Esophagus muscularis mucosa (tissue), 4 donors: ENCODE data around the gene EPB42. TPM values are rescaled to one million over a fixed set of nuclear protein-coding genes. Genes with fewer than 3 reads are reported as not detected.

Experiments
- DNase-seq: peaks from one replicate; pipeline ENCODE4 v3.0.0-alpha.2; 2017; ENCODE audit errors: extremely low spot score
- H3K27ac ChIP-seq, 4 donors: fragments of 200-600 bp; sonication (generic); replicated peaks in 1 of 4; 1 replicate in 3 of 4; 2 replicates in 1 of 4; pipeline ENCODE4 v1.5.1; 2016 to 2019; ENCODE audit warnings: mild to moderate bottlenecking in 1 of 4
- H3K27me3 ChIP-seq, 4 donors: fragments of 200-600 bp; sonication (generic); one replicate each; pipeline versions ENCODE4 v1.5.1 to v1.6.0; 2016 to 2019
- H3K36me3 ChIP-seq, 4 donors: fragments of 200-600 bp; sonication (generic); one replicate each; pipeline ENCODE4 v1.5.1; 2016 to 2019
- H3K4me1 ChIP-seq, 4 donors: fragments of 200-600 bp; sonication (generic); one replicate each; pipeline ENCODE4 v1.5.1; 2016 to 2019
- H3K4me3 ChIP-seq, 4 donors: fragments of 200-600 bp; sonication (generic); 1 replicate in 2 of 4; 2 replicates in 2 of 4; pipeline ENCODE4 v1.5.1; 2016 to 2019; ENCODE audit warnings: mild to moderate bottlenecking in 4 of 4, moderate library complexity in 1 of 4
- H3K9me3 ChIP-seq, 4 donors: fragments of 200-600 bp; sonication (generic); 1 replicate in 3 of 4; 2 replicates in 1 of 4; pipeline ENCODE4 v1.5.1; 2016 to 2019
- EP300 ChIP-seq: sonication (generic); formaldehyde crosslinking; IDR thresholded peaks from one replicate; pipeline ENCODE4 v1.6.1; 2017; ENCODE audit warnings: antibody characterized with exemption
- POLR2A ChIP-seq: fragments of 450-650 bp; IDR thresholded peaks from one replicate; pipeline ENCODE4 v1.6.1; 2017; ENCODE audit warnings: antibody characterized with exemption, moderate library complexity, mild to moderate bottlenecking, low read depth
- POLR2AphosphoS5 ChIP-seq, 2 donors: sonication (generic); formaldehyde crosslinking; IDR thresholded peaks; one replicate each; pipeline ENCODE4 v1.6.1; 2017; ENCODE audit warnings: antibody characterized with exemption in 2 of 2
- WGBS: methylation state at CpG from one replicate; pipeline ENCODE4 v1.1.5; 2018; 5-methylcytosine and 5-hydroxymethylcytosine counted together
- intact Hi-C: fragments of 100-400 bp; cut with DNase I; formaldehyde crosslinking; loops from one replicate; pipeline ENCODE4 v1.15.1; 2023
- total RNA-seq, 4 donors: library from RNA; depleted of rRNA; stranded (reverse); fragments of >200 nt; gene quantifications; one replicate each; pipeline versions ENCODE4 v1.1.0 to v1.2.1, GENCODE V29; 2016
- TF ChIP-seq, protein P1 (sequence below), 3 experiments: fragments of 200-600 bp in 2 of 3; fragments of 450-650 bp in 1 of 3; sonication (generic) in 2 of 3; IDR thresholded peaks; one replicate each; pipeline ENCODE4 v1.5.1; 2017 to 2019; ENCODE audit warnings: antibody characterized with exemption in 3 of 3, mild to moderate bottlenecking in 2 of 3, moderate library complexity in 1 of 3

The EPB42 gene
- total RNA-seq, 4 donors from 2014 or later = 0.33 TPM; not detected in 3

DNA sequence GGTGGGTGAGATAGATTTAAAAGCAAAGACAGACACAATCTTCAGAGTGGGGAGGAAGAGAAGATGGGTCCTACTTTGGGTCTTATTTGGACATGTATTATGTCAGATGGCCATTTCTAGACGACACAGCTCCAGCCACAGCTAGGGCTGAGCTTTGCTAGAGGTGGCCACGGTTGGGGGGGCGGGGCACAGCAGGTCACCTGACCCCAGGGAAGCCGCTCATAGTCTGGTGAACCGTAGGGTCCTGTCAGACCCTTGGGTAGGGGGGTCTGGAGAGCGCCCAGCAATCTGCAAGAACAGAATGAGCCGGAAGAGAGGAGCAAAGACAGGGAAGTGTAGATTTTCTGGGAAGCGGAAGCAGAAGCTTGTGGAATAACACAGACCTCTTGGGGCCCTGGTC lies 6.6 kb downstream of the EPB42 start:
- Histone ChIP-seq H3K36me3 (no peaks in the 10 kb centered on the region), H3K4me1 (no peaks in the 10 kb centered on the region), H3K9me3 (no peaks in the 10 kb centered on the region), H3K27ac (no peak overlapping the region), H3K27me3 (peaks cover 0 to 24% (median 0%) of the 10 kb centered on the region in 4 donors), H3K4me3 (no peak overlapping the region)
- intact Hi-C loops = no loop called here
- no peak for DNase-seq
- TF ChIP-seq, protein P1, sequence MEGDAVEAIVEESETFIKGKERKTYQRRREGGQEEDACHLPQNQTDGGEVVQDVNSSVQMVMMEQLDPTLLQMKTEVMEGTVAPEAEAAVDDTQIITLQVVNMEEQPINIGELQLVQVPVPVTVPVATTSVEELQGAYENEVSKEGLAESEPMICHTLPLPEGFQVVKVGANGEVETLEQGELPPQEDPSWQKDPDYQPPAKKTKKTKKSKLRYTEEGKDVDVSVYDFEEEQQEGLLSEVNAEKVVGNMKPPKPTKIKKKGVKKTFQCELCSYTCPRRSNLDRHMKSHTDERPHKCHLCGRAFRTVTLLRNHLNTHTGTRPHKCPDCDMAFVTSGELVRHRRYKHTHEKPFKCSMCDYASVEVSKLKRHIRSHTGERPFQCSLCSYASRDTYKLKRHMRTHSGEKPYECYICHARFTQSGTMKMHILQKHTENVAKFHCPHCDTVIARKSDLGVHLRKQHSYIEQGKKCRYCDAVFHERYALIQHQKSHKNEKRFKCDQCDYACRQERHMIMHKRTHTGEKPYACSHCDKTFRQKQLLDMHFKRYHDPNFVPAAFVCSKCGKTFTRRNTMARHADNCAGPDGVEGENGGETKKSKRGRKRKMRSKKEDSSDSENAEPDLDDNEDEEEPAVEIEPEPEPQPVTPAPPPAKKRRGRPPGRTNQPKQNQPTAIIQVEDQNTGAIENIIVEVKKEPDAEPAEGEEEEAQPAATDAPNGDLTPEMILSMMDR (IDR thresholded peaks at IDR 0.05) = no peak
- TF ChIP-seq POLR2A (no peak), POLR2AphosphoS5 (IDR thresholded peaks at IDR 0.05) (no peak), EP300 (no peak)
- 77% methylated on average over 8 of the region's 8 CpGs for WGBS

DNA sequence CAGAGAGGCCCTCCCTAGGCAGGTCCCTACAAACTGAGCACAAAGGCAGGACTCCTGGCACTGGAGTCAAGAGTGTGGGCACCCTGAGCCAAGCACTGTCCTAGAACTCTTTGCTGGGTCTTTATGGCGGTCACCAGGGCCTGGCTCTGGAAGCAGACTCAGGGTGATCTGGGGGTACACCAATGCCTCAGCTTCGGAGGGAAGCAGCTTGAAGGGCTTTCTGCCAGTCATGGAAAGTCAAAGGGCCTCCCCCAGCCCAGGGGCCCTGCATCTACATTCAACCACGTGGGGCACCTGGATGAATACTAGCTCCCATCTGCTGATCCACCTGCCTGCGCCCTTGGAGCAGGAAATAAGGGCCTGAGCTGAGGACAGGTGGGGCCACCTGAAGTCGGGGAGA lies 7.4 kb downstream of the EPB42 start:
- Histone ChIP-seq H3K4me3 (no peak overlapping the region), H3K9me3 (no peaks in the 10 kb centered on the region), H3K27ac (no peak overlapping the region), H3K36me3 (no peaks in the 10 kb centered on the region), H3K27me3 (peaks cover 0 to 26% (median 0%) of the 10 kb centered on the region in 4 donors), H3K4me1 (no peaks in the 10 kb centered on the region)
- intact Hi-C loops = no loop called here
- TF ChIP-seq POLR2A (no peak), POLR2AphosphoS5 (IDR thresholded peaks at IDR 0.05) (no peak)
- TF ChIP-seq, protein P1 (IDR thresholded peaks at IDR 0.05) = no peak
- 84% methylated on average over 2 of the region's 5 CpGs for WGBS
- no peak for DNase-seq

DNA sequence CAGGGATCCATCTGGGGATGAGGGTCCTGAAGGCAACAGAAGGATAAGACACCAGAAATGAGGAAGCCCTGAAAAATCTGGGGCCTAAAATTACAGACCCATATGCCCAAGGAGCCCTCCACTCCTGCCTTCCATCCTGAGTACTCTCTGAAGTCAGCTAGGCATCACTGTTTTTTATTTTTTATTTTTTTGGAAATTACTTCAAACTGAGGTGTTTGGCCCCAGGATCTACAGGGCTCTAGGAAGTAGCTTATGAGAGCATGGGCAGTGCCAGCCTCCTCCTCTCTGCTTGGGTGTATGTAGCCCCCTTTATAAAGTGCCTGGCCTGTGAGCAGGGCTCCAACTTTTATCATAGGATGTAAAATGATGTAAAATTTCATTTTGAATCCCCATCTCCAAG lies 7.9 kb downstream of the EPB42 start:
- Histone ChIP-seq H3K4me3 (no peak overlapping the region), H3K4me1 (no peaks in the 10 kb centered on the region), H3K9me3 (no peaks in the 10 kb centered on the region), H3K27ac (no peak overlapping the region), H3K27me3 (peaks cover 0 to 30% (median 0%) of the 10 kb centered on the region in 4 donors), H3K36me3 (no peaks in the 10 kb centered on the region)
- peak; percentile 77 for DNase-seq
- intact Hi-C loops = no loop called here
- TF ChIP-seq POLR2AphosphoS5 (IDR thresholded peaks at IDR 0.05) = no peak
- TF ChIP-seq, protein P1 (IDR thresholded peaks at IDR 0.05) = no peak
- TF ChIP-seq POLR2A = no peak
- no peak for TF ChIP-seq EP300

DNA sequence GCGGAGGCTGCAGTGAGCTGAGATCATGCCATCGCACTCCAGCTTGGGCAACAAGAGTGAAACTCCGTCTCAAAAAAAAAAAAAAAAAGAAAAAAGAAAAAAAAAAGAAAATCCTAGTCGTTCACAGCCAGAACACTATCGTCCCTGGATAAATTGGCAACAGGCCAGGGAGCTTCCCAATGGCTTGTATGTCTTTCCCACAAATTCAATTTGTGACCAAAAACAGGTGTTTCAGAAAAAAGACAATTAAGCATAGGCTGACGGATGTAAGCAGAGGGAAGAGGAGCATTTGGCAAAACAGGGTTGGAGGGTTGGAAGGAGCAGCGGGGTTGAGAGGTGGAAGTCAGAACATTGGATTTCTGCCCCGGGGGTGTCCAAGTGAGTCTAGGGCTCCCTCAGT lies 8.5 kb downstream of the EPB42 start:
- no peaks in the 10 kb centered on the region for H3K36me3 ChIP-seq
- WGBS = 76% methylated on average over 8 of the region's 8 CpGs
- intact Hi-C loops = no loop called here

More for the DNA sequence above, 8.5 kb downstream of the EPB42 start:
- Histone ChIP-seq H3K4me3 (no peak overlapping the region), H3K27me3 (peaks cover 0 to 32% (median 0%) of the 10 kb centered on the region in 4 donors), H3K4me1 (no peaks in the 10 kb centered on the region), H3K27ac (no peak overlapping the region), H3K9me3 (no peaks in the 10 kb centered on the region)
- DNase-seq = no peak
- TF ChIP-seq, protein P1 (IDR thresholded peaks at IDR 0.05) = no peak
- TF ChIP-seq POLR2A (no peak), EP300 (no peak), POLR2AphosphoS5 (IDR thresholded peaks at IDR 0.05) (no peak)
